Fibroblast of pulmonary artery (primary cell): ENCODE data around the gene CACNA1I.

Experiments used
- DNase-seq: peaks from one replicate; pipeline ENCODE4 v3.0.0-alpha.2; 2010; ENCODE audit warnings: low read depth
- H3K4me3 ChIP-seq: replicated peaks from 2 replicates; pipeline ENCODE4 v1.5.1; 2011; ENCODE audit warnings: low read depth, mild to moderate bottlenecking, control low read depth, low read length, moderate library complexity
- CTCF ChIP-seq: IDR thresholded peaks from 2 replicates; pipeline ENCODE4 v1.5.1; 2011; ENCODE audit warnings: mild to moderate bottlenecking, control low read depth, low read length, inconsistent platforms; ENCODE audit errors: missing control alignments

CACNA1I gene

DNA sequence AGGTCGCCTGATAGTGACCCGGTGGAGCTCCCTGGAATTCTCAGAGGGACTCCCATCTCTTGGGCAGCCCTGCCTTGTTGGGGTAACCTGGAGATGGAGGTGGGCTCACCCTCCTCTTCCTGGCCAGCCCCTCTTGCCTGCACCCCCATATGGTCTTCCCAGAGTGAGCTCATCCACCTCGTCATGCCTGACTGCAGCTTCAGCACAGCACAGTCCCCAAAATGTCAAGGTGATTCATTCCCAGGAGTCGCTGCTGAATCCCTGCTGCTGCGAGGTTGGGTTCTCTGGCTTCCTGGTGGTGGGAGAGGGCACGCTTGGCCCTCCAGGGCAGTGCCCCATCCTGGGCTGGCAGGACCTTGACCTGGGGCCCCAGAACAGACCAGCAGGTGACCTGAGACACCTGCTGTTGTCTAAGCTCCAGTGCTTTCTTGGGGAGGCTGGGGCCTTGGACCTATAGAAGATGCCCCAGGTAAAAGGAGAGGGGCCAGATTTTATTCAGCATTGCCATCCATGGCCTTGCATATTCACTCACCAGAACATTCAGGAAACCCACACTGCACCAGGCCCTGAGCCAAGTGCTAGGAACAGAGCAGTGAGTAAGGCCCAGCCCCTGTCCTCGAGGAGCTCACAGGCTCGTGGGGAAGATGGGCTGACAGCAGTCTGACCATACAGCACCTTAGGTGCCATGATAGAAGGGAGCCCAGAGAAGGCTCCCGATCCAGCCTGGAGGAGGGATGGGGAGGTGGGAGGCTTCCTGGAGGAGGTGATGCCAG, 72.9 kb downstream of the CACNA1I start:
- peak; percentile 14 for DNase-seq
- H3K4me3 ChIP-seq = no peak overlapping the region
- no peak for TF ChIP-seq CTCF

DNA sequence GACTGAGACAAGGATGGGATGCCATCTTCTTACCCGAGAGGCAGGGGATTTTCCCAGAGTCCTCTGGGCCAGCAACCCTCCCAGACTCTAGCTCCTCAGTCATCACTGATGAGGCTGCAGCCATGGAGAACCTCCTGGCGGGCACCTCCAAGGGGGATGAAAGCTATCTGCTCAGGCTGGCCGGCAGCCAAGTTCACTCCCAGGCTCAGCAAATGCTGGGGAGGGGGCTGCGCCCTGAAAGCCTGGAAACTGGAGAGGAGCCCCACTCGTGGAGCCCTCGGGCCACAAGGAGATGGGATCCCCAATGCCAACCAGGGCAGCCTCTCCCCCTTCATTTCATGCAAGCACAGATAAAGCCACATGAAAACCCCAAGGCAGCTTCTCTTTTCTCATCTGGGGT, 75.0 kb downstream of the CACNA1I start:
- no peak for DNase-seq
- TF ChIP-seq CTCF = no peak
- no peak overlapping the region for H3K4me3 ChIP-seq

- TF ChIP-seq CTCF = no peak
- DNase-seq = no peak
- H3K4me3 ChIP-seq = no peak overlapping the region
Observed at GRCh38 chr22:39646398-39647063, 76.0 kb downstream of the CACNA1I start.

GRCh38 chr22:39647836-39648629, 77.5 kb downstream of the CACNA1I start:
- TF ChIP-seq CTCF = no peak
- no peak for DNase-seq
- H3K4me3 ChIP-seq = no peak overlapping the region

DNA sequence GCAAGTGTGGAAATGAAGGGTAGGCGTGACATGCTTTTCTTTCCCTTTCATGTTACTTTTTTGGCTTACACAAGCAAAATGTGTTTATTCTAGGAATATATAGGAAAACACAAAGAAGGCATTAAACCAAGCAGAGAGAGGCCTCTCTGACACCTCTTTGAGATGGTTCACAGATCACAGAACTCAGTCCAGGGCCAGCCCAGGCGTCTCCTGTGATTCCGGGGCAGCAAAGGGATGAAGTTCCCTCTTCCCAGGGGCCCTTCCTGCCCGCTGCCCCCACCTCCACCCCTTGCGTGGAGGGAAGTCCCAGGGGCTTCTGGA, 78.0 kb downstream of the CACNA1I start:
- no peak for DNase-seq

DNA sequence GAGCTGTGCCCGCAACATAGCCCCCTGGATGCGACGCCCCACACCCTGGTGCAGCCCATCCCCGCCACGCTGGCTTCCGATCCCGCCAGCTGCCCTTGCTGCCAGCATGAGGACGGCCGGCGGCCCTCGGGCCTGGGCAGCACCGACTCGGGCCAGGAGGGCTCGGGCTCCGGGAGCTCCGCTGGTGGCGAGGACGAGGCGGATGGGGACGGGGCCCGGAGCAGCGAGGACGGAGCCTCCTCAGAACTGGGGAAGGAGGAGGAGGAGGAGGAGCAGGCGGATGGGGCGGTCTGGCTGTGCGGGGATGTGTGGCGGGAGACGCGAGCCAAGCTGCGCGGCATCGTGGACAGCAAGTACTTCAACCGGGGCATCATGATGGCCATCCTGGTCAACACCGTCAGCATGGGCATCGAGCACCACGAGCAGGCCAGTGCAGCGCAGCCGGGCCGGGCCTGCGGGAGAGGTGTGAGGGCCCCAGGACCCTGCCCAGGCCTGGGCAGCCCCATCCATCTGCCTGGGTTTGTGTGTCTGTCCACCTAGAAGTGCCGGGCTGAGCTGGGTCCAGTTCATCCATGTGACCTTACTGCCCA, 79.0 kb downstream of the CACNA1I start:
- TF ChIP-seq CTCF = no peak
- no peak for DNase-seq
- H3K4me3 ChIP-seq = no peak overlapping the region

More for the DNA sequence above, 78.0 kb downstream of the CACNA1I start:
- no peak for TF ChIP-seq CTCF
- no peak overlapping the region for H3K4me3 ChIP-seq
